ENCODE results near the gene VSIR.

The VSIR gene

GRCh38 chr10:71773221-71773971, at the start of gene VSIR:
TSS of gene VSIR (minus strand) at chr10:71773520. CDS start at chr10:71773439, 81 bp downstream.
- DNase-seq: peak; percentile 95

DNA sequence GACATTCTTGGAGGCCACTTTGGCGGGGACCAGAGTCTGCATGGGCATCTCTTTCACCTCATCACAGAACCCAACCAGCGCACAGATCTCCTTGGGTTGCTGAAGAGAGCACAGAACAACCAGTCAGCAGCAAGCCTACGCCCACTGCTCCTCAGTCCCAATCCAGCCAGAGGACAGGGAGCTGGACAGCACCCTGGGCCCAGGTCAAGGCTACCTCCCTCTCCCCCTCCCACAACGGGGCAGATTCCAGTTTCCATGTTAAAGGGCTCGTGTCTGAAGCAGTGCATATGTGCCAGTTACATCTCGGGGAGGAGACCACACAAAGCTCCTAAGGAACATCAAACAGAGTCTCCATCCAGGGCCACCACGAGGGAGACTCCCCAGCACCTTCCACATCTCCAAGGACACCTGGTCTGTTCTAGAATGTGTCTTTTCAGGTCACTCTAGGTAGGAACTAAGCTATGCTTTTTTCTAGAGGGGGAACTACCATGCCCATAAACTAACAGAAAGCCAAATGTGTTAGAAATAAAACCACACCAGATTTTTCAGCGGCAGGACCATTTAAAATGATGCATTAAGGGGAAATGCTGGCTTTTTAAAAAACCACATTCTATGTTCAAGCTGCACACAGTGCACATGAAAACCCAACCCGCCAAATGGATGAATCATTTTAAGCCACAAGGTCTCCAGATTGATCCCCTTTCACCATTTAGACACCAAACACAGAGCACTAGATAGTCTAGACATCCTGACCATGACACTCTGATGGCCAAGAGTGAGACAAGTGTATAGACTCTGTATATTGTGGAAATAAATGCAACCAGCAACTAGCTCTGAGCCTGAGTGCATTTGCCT, 48.8 kb upstream of the VSIR start:
- no peak for DNase-seq

- DNase-seq: no peak
Observed at GRCh38 chr10:71820966-71821365, 47.6 kb upstream of the VSIR start.

GRCh38 chr10:71819985-71820384, 46.7 kb upstream of the VSIR start:
- DNase-seq: no peak

GRCh38 chr10:71819441-71819861, 46.1 kb upstream of the VSIR start:
- no peak for DNase-seq

DNA sequence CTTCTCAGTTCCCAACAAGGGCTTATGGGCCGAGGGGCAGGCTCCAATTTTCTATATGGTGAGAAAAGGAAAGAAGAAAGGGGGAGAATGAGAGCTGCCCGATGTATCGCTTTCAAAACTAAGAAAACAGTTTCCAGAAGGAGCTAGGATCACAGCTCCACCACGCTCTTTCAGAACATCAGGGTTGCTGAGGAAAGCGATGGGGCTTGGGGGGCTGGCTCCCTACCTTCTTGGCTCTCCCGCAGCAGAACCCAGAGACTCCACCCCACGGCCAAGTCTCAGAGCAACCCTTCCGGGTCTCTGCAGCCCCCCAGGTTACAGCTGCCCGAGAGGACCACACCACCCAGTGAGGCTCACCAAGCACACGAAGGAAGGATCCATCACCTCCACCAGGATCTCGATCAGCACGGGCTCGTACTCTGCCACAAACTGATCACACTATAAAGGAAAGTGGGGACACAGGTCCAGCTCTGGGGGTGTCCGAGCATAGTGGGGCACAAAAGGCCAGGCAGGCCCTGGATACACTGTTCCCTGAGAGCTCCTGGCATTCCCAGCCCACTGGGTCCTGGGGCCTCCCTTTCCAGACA, 45.4 kb upstream of the VSIR start:
- no peak for DNase-seq

GRCh38 chr10:71817831-71818655, 44.7 kb upstream of the VSIR start:
- no peak for DNase-seq

- no peak for DNase-seq
Observed at GRCh38 chr10:71816936-71817618, 43.8 kb upstream of the VSIR start.

- DNase-seq: no peak
Observed at GRCh38 chr10:71816421-71816851, 43.1 kb upstream of the VSIR start.

DNA sequence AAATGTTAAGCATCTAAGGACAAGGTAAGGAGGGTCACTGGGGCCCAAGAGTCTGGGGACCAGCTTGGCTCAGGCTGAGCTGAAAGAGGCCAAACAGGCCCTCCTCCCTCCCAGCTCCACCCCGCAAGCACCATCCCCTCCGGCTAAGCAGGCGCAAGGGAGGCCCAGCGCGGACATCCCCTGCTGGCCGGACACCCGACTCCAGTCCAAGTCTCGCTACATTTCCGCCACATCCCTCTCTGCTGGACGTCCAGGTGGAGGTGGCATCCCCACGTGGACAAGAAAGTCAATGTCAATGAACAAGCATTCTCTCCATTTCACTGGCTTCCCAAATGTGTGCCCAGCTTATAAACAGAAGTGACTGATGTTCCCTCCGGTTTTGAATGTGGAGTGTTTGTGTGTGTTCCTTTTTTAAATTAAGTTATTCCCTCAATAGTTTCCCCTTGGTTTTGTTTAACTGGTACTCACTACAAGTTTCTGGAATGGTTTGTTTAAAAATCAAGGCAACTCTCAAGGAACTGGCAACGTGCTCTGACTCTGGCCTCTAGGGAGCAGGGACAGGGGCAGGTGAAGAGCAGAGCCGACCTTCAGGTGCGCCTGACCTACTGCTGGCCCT, 42.3 kb upstream of the VSIR start:
- no peak for DNase-seq

DNA sequence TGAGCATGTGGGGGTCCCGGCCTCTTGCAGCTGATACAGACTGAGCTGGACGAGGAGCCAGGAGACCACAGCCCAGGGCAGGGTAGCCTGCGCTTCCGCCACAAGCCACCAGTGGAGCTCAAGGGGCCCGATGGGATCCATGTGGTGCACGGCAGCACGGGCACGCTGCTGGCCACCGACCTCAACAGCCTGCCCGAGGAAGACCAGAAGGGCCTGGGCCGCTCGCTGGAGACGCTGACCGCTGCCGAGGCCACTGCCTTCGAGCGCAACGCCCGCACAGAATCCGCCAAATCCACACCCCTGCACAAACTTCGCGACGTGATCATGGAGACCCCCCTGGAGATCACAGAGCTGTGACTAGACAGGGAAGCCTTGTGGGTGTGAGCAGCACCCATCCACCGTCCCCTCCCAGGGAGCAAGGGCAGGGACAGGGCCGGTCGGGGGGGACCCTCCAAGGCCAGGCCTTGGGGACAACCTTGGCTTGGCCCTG, 41.6 kb upstream of the VSIR start:
- no peak for DNase-seq

GRCh38 chr10:71812913-71813590, 39.7 kb upstream of the VSIR start:
- DNase-seq: no peak

- DNase-seq: peak; percentile 73
Observed at GRCh38 chr10:71812016-71812912, 38.9 kb upstream of the VSIR start.

DNA sequence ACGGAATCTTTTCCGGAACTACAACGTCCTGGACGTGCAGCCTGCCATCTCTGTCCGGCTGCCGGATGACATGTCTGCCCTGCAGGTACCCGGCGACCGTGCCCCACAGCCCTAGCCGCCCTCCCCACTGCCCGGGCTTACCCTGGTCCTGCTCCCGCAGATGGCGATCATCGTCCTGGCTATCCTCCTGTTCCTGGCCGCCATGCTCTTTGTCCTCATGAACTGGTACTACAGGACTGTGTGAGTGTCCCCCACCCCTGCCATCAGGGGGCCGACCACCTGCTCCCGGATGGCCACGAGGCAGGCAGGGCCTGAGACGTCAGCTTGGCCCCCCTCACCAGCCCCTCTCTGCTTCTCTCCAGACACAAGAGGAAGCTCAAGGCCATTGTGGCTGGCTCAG, 38.0 kb upstream of the VSIR start:
- DNase-seq: no peak

GRCh38 chr10:71810048-71810750, 36.9 kb upstream of the VSIR start:
- no peak for DNase-seq

DNA sequence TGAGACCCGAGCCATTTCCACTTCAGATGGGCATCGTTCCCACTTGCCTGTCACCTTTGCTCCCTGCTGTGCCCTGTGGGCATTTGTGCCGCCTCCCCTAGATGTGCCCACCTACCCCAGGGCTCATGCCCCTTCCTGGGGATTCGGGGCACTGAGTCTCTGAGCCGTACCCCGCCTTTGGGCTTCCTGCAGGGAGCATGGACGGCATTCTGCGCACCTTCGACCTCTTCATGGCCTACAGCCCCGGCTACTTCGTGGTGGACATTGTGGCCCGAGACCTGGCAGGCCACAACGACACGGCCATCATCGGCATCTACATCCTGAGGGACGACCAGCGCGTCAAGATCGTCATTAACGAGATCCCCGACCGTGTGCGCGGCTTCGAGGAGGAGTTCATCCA, 36.3 kb upstream of the VSIR start:
- no peak for DNase-seq

GRCh38 chr10:71807557-71808510, 34.5 kb upstream of the VSIR start:
- DNase-seq: no peak

Data from CD4-positive, alpha-beta T cell treated with Interleukin-21 for 1 hour (primary cell).